Testis (tissue), 2 donors: Measurements from ENCODE around the gene FAM209B.

ENCODE experiments used
- POLR2A ChIP-seq: fragments of 450-650 bp; IDR thresholded peaks from one replicate; pipeline ENCODE4 v1.6.1; 2017; ENCODE audit warnings: antibody characterized with exemption, mild to moderate bottlenecking, moderate library complexity
- TF ChIP-seq, protein P1 (sequence below), 3 experiments: fragments of 450-650 bp in 2 of 3; fragments of 200-600 bp in 1 of 3; sonication (generic) in 1 of 3; IDR thresholded peaks; one replicate each; pipeline ENCODE4 v1.5.1; 2016 to 2019; ENCODE audit warnings: antibody characterized with exemption in 3 of 3, mild to moderate bottlenecking in 2 of 3, moderate library complexity in 1 of 3

DNA sequence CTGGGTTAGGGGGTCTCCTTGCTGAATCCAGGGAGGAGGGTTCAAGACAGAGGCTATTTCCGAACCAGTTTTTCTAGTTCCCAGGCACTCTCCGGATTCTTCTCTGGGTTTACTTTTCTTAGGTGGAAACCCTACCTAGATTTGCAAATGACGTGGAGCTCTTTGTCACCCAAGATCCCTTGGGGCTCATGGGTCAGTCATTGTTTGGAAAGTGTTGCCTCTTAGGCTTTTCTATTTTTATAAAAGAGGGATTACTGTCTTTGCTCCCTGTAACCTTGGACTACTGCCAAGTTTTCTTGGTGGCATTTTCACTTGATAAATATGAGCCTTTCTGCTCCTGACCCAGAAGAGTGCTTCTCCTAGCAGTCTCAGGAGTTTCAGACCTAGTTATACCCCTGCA, 33.6 kb downstream of the FAM209B start:
- TF ChIP-seq, protein P1, sequence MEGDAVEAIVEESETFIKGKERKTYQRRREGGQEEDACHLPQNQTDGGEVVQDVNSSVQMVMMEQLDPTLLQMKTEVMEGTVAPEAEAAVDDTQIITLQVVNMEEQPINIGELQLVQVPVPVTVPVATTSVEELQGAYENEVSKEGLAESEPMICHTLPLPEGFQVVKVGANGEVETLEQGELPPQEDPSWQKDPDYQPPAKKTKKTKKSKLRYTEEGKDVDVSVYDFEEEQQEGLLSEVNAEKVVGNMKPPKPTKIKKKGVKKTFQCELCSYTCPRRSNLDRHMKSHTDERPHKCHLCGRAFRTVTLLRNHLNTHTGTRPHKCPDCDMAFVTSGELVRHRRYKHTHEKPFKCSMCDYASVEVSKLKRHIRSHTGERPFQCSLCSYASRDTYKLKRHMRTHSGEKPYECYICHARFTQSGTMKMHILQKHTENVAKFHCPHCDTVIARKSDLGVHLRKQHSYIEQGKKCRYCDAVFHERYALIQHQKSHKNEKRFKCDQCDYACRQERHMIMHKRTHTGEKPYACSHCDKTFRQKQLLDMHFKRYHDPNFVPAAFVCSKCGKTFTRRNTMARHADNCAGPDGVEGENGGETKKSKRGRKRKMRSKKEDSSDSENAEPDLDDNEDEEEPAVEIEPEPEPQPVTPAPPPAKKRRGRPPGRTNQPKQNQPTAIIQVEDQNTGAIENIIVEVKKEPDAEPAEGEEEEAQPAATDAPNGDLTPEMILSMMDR (IDR thresholded peaks at IDR 0.05) = no peak
- TF ChIP-seq POLR2A = no peak
